Smooth muscle cell (in vitro differentiated cells): ENCODE measurements around the gene EHBP1L1. TPM values are rescaled to one million over a fixed set of nuclear protein-coding genes. Genes with fewer than 3 reads are reported as not detected.
A peak's percentile ranks its signal among the peaks of the same experiment; 100 is the strongest.

Experiments used
- DNase-seq: peaks from one replicate; lab custom pipeline; 2025; ENCODE audit not compliant: unreplicated experiment; lab: John Stamatoyannopoulos, UW
- H2AFZ ChIP-seq: fragments of 200-600 bp; sonication (generic); 2 replicates; pipeline ENCODE4 v1.6.0; 2016; ENCODE audit warnings: antibody characterized with exemption, low read depth, mild to moderate bottlenecking
- H3F3A ChIP-seq: fragments of 200-600 bp; sonication (generic); 2 replicates; pipeline ENCODE4 v1.6.0; 2017; ENCODE audit warnings: antibody characterized with exemption, low read depth
- H3K27ac ChIP-seq: fragments of 200-600 bp; sonication (generic); 2 replicates; pipeline ENCODE4 v1.5.1; 2016; ENCODE audit warnings: low read depth, mild to moderate bottlenecking
- H3K27me3 ChIP-seq: fragments of 200-600 bp; sonication (generic); 2 replicates; pipeline ENCODE4 v1.6.1; 2016; ENCODE audit warnings: low read depth, mild to moderate bottlenecking
- H3K36me3 ChIP-seq: fragments of 200-600 bp; sonication (generic); 2 replicates; pipeline ENCODE4 v1.5.1; 2016; ENCODE audit warnings: low read depth
- H3K4me1 ChIP-seq: fragments of 200-600 bp; sonication (generic); 2 replicates; pipeline ENCODE4 v1.5.1; 2016; ENCODE audit warnings: low read depth
- H3K4me2 ChIP-seq: fragments of 200-600 bp; sonication (generic); 2 replicates; pipeline ENCODE4 v1.6.0; 2016; ENCODE audit warnings: mild to moderate bottlenecking
- H3K4me3 ChIP-seq: fragments of 200-600 bp; sonication (generic); 2 replicates; pipeline ENCODE4 v1.5.1; 2016; ENCODE audit warnings: mild to moderate bottlenecking
- H3K79me2 ChIP-seq: fragments of 200-600 bp; sonication (generic); 2 replicates; pipeline ENCODE4 v1.6.0; 2016; ENCODE audit warnings: low read depth, mild to moderate bottlenecking
- H3K9ac ChIP-seq: fragments of 200-600 bp; sonication (generic); 2 replicates; pipeline ENCODE4 v1.6.0; 2016; ENCODE audit warnings: low read depth
- H3K9me3 ChIP-seq: fragments of 200-600 bp; sonication (generic); replicated peaks from 2 replicates; pipeline ENCODE4 v1.5.1; 2016; ENCODE audit warnings: low read depth
- H4K20me1 ChIP-seq: fragments of 200-600 bp; sonication (generic); 2 replicates; pipeline ENCODE4 v1.6.0; 2016; ENCODE audit warnings: low read depth
- WGBS: methylation state at CpG from one replicate; pipeline ENCODE4 v1.1.7; 2016; ENCODE audit warnings: low lambda C conversion rate; 5-methylcytosine and 5-hydroxymethylcytosine counted together
- microRNA-seq: library from miRNA; unstranded; fragments of <30 nt; microRNA quantifications from one replicate; pipeline ENCODE4, GENCODE V29; 2016; ENCODE audit warnings: borderline number of aligned reads
- polyA plus RNA-seq: library from polyadenylated mRNA; unstranded; fragments of >200 nt; fragmentation: Nextera tagmentation; extraction: Ambion mirVana; gene quantifications from 2 replicates; pipeline ENCODE4 v1.2.1, GENCODE V29; 2016
- small RNA-seq: library from RNA; depleted of rRNA; stranded (forward); fragments of <200 nt; gene quantifications from one replicate; pipeline ENCODE3, GENCODE V24; 2014
- total RNA-seq: library from RNA; depleted of rRNA; stranded (reverse); fragments of >200 nt; gene quantifications from 2 replicates; pipeline ENCODE4 v1.2.3, GENCODE V29; 2014
- TF ChIP-seq, protein P1 (sequence below): fragments of 200-600 bp; sonication (generic); IDR thresholded peaks from 2 replicates; pipeline ENCODE4 v1.5.1; 2017; ENCODE audit warnings: borderline replicate concordance, mild to moderate bottlenecking, antibody characterized with exemption; ENCODE audit not compliant: insufficient read depth, poor library complexity, severe bottlenecking

EHBP1L1 gene
- total and polyA plus RNA-seq, 2 experiments from 2014 or later = 5.1 to 29.5 TPM

DNA sequence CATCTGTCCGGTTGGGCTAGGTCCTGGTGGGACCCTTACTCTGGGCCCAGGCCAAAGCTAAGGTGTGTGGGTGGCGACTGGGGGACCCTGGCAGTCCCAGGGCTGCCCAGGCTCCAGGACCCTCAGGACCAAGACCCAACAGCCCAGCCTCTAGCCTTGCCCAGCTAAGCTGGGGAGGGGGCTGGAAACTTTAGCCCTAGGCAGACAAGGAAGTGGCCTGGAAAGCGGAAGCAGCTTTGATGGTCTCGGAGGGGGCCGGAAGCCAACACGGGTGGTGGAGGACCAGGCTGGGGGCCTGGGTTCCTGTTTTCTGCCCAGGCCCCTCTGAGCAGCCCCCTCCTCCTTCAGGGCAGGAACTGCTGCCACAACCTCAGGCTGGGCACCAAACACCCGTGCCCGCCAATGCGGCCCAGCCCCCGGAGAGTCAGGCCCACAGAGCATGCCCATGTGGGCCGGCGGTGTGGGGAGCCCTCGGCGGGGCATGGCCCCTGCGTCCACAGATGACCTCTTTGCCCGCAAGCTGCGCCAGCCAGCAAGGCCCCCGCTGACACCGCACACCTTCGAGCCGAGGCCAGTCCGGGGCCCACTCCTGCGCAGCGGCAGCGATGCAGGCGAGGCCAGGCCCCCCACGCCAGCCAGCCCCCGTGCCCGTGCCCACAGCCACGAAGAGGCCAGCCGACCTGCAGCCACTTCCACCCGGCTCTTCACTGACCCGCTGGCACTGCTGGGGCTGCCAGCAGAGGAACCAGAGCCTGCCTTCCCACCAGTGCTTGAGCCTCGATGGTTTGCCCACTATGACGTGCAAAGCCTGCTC is 64.8 kb downstream of the EHBP1L1 start:
- Histone ChIP-seq H3K9ac (no peak overlapping the region), H2AFZ (no peak overlapping the region), H3K4me2 (no peak overlapping the region), H3F3A (peaks cover 11% of the 10 kb centered on the region), H3K4me1 (peaks cover 13% of the 10 kb centered on the region), H3K79me2 (no peaks in the 10 kb centered on the region), H4K20me1 (peaks cover 14% of the 10 kb centered on the region), H3K27me3 (no peaks in the 10 kb centered on the region), H3K36me3 (no peaks in the 10 kb centered on the region), H3K4me3 (no peak overlapping the region), H3K9me3 (no peaks in the 10 kb centered on the region), H3K27ac (no peak overlapping the region)
- 98% methylated on average over 33 of the region's 35 CpGs for WGBS
- TF ChIP-seq, protein P1, sequence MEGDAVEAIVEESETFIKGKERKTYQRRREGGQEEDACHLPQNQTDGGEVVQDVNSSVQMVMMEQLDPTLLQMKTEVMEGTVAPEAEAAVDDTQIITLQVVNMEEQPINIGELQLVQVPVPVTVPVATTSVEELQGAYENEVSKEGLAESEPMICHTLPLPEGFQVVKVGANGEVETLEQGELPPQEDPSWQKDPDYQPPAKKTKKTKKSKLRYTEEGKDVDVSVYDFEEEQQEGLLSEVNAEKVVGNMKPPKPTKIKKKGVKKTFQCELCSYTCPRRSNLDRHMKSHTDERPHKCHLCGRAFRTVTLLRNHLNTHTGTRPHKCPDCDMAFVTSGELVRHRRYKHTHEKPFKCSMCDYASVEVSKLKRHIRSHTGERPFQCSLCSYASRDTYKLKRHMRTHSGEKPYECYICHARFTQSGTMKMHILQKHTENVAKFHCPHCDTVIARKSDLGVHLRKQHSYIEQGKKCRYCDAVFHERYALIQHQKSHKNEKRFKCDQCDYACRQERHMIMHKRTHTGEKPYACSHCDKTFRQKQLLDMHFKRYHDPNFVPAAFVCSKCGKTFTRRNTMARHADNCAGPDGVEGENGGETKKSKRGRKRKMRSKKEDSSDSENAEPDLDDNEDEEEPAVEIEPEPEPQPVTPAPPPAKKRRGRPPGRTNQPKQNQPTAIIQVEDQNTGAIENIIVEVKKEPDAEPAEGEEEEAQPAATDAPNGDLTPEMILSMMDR = no peak
- DNase-seq = no peak

DNA sequence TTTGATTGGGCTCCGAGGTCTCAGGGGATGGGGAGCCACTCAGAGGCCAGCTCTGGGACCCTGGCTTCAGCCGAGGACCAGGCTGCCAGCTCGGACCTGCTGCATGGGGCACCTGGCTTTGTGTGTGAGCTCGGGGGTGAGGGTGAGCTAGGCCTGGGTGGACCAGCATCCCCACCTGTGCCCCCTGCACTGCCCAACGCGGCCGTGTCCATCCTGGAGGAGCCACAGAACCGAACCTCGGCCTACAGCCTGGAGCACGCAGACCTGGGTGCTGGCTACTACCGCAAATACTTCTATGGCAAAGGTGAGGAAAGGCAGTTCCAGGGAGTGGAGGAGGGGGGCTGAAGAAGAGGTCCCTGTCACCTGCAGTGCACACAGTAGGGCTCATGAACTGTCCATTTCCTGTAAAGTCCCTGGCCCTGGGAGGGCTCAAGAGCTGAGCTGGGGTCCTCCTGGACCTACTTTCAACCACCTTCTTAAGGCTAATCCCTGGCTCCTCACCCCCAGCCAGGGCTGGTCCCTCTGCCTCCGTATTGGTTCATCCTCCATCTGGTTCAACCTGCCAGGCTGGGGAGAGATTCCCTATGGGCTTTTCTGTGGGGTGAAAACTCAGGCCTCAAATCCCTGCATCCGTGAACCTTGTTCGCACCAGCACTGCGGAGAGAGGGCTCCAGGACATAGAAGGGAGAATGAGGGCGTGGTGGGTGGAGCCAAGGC is 65.6 kb downstream of the EHBP1L1 start:
- Histone ChIP-seq H3K4me2 (peak overlapping the region; percentile 13), H3K9me3 (no peaks in the 10 kb centered on the region), H3F3A (peaks cover 11% of the 10 kb centered on the region), H2AFZ (no peak overlapping the region), H3K79me2 (no peaks in the 10 kb centered on the region), H3K9ac (no peak overlapping the region), H3K36me3 (no peaks in the 10 kb centered on the region), H3K27ac (no peak overlapping the region), H3K27me3 (no peaks in the 10 kb centered on the region), H3K4me3 (no peak overlapping the region), H4K20me1 (peaks cover 14% of the 10 kb centered on the region), H3K4me1 (peaks cover 13% of the 10 kb centered on the region)
- DNase-seq = no peak
- 81% methylated on average over 15 of the region's 16 CpGs for WGBS
- TF ChIP-seq, protein P1 = no peak

Small RNA genes within 50 kb of the gene (microRNA-seq; reads per million reads assigned to microRNA genes)
- gene MIR4690 = not detected

Small RNA genes within 50 kb of the gene (small RNA-seq; reads per million reads assigned to genes)
- gene AP001362.1 = not detected
- gene MIR4690 = not detected

Other genes starting within 250 kb of the EHBP1L1 start
- gene DPF2, start 242.2 kb upstream of the EHBP1L1 start, total RNA-seq = 40.1 and 40.5 TPM in 2 replicates
- 69.4 and 82.1 TPM in 2 replicates for gene DPF2, start 242.2 kb upstream of the EHBP1L1 start, polyA plus RNA-seq
- gene TIGD3, start 221.3 kb upstream of the EHBP1L1 start, total RNA-seq = 0.49 TPM in 1 of 2 replicates, not detected in the other
- not detected in 2 replicates for gene TIGD3, start 221.3 kb upstream of the EHBP1L1 start, polyA plus RNA-seq
- 0.81 and 2.2 TPM in 2 replicates for gene SLC25A45, start 193.4 kb upstream of the EHBP1L1 start, total RNA-seq
- 3.4 and 7.7 TPM in 2 replicates for gene SLC25A45, start 193.4 kb upstream of the EHBP1L1 start, polyA plus RNA-seq
- gene FRMD8, start 189.4 kb upstream of the EHBP1L1 start, total RNA-seq = 16.7 and 19.1 TPM in 2 replicates
- 37.8 and 40.8 TPM in 2 replicates for gene FRMD8, start 189.4 kb upstream of the EHBP1L1 start, polyA plus RNA-seq
- 142 and 155 TPM in 2 replicates for gene NEAT1, start 153.3 kb upstream of the EHBP1L1 start, total RNA-seq
- gene NEAT1, start 153.3 kb upstream of the EHBP1L1 start, polyA plus RNA-seq = 14.9 and 84.6 TPM in 2 replicates
- 7,019 and 7,386 TPM in 2 replicates for gene MALAT1, start 77.0 kb upstream of the EHBP1L1 start, total RNA-seq
- 6,158 and 16,096 TPM in 2 replicates for gene MALAT1, start 77.0 kb upstream of the EHBP1L1 start, polyA plus RNA-seq
- gene SCYL1, start 51.0 kb upstream of the EHBP1L1 start, total RNA-seq = 66.6 and 90.8 TPM in 2 replicates
- gene SCYL1, start 51.0 kb upstream of the EHBP1L1 start, polyA plus RNA-seq = 108 and 123 TPM in 2 replicates
- 33.6 TPM in 2 replicates for gene LTBP3, start 17.7 kb upstream of the EHBP1L1 start, total RNA-seq
- 46.4 and 53.9 TPM in 2 replicates for gene LTBP3, start 17.7 kb upstream of the EHBP1L1 start, polyA plus RNA-seq
- gene ZNRD2, start 5.6 kb upstream of the EHBP1L1 start, total RNA-seq = 45.9 and 55.5 TPM in 2 replicates
- 105 and 108 TPM in 2 replicates for gene ZNRD2, start 5.6 kb upstream of the EHBP1L1 start, polyA plus RNA-seq
- gene FAM89B, start 3.5 kb upstream of the EHBP1L1 start, total RNA-seq = 51.4 and 63.9 TPM in 2 replicates
- gene FAM89B, start 3.5 kb upstream of the EHBP1L1 start, polyA plus RNA-seq = 174 TPM in 2 replicates
- gene KCNK7, start 19.7 kb downstream of the EHBP1L1 start, total RNA-seq = 1.7 TPM in 1 of 2 replicates, not detected in the other
- not detected in 2 replicates for gene KCNK7, start 19.7 kb downstream of the EHBP1L1 start, polyA plus RNA-seq
- 14.9 and 15.0 TPM in 2 replicates for gene MAP3K11, start 38.2 kb downstream of the EHBP1L1 start, total RNA-seq
- gene MAP3K11, start 38.2 kb downstream of the EHBP1L1 start, polyA plus RNA-seq = 17.3 and 29.7 TPM in 2 replicates
- 12.0 and 17.5 TPM in 2 replicates for gene PCNX3, start 39.7 kb downstream of the EHBP1L1 start, total RNA-seq
- 18.3 and 20.7 TPM in 2 replicates for gene PCNX3, start 39.7 kb downstream of the EHBP1L1 start, polyA plus RNA-seq
- gene SIPA1, start 62.0 kb downstream of the EHBP1L1 start, total RNA-seq = 9.8 and 15.9 TPM in 2 replicates
- gene SIPA1, start 62.0 kb downstream of the EHBP1L1 start, polyA plus RNA-seq = 63.8 and 67.6 TPM in 2 replicates
- gene RELA, start 86.9 kb downstream of the EHBP1L1 start, total RNA-seq = 41.7 and 48.1 TPM in 2 replicates
- gene RELA, start 86.9 kb downstream of the EHBP1L1 start, polyA plus RNA-seq = 82.8 and 98.4 TPM in 2 replicates
- 37.0 and 40.1 TPM in 2 replicates for gene KAT5, start 136.2 kb downstream of the EHBP1L1 start, total RNA-seq
- gene KAT5, start 136.2 kb downstream of the EHBP1L1 start, polyA plus RNA-seq = 38.8 and 45.1 TPM in 2 replicates
- 20.9 and 30.0 TPM in 2 replicates for gene RNASEH2C, start 144.7 kb downstream of the EHBP1L1 start, total RNA-seq
- gene RNASEH2C, start 144.7 kb downstream of the EHBP1L1 start, polyA plus RNA-seq = 51.7 and 56.8 TPM in 2 replicates
- 5.4 and 6.2 TPM in 2 replicates for gene AP5B1, start 204.9 kb downstream of the EHBP1L1 start, total RNA-seq
- gene AP5B1, start 204.9 kb downstream of the EHBP1L1 start, polyA plus RNA-seq = 7.7 and 11.6 TPM in 2 replicates
- gene OVOL1, start 211.0 kb downstream of the EHBP1L1 start, total RNA-seq = 7.8 and 8.3 TPM in 2 replicates
- gene OVOL1, start 211.0 kb downstream of the EHBP1L1 start, polyA plus RNA-seq = 3.1 and 16.8 TPM in 2 replicates